ENCODE data around the gene TXNDC2.

Gene TXNDC2

GRCh38 chr18:9867071-9867594 is 18.6 kb upstream of the TXNDC2 start:
- no peak for TF ChIP-seq CTCF (IDR thresholded peaks at IDR 0.05; ENCODE audit: low read length, missing control alignments)

GRCh38 chr18:9868857-9869714 is 16.7 kb upstream of the TXNDC2 start:
- no peak for DNase-seq (ENCODE audit: low read depth)
- no peak overlapping the region for H3K4me3 ChIP-seq (replicated peaks; ENCODE audit: low read depth, low read length)
- TF ChIP-seq CTCF (IDR thresholded peaks at IDR 0.05; ENCODE audit: low read length, missing control alignments), result no peak

More at GRCh38 chr18:9867071-9867594, 18.6 kb upstream of the TXNDC2 start:
- no peak for DNase-seq (ENCODE audit: low read depth)
- no peak overlapping the region for H3K4me3 ChIP-seq (replicated peaks; ENCODE audit: low read depth, low read length)

- no peak for TF ChIP-seq CTCF (IDR thresholded peaks at IDR 0.05; ENCODE audit: low read length, missing control alignments)
- DNase-seq (ENCODE audit: low read depth), result peak; percentile 87
- H3K4me3 ChIP-seq (replicated peaks; ENCODE audit: low read depth, low read length), result no peak overlapping the region
Measured at GRCh38 chr18:9869715-9870430, 15.9 kb upstream of the TXNDC2 start.

- no peak for DNase-seq (ENCODE audit: low read depth)
- TF ChIP-seq CTCF (IDR thresholded peaks at IDR 0.05; ENCODE audit: low read length, missing control alignments), result no peak
- no peak overlapping the region for H3K4me3 ChIP-seq (replicated peaks; ENCODE audit: low read depth, low read length)
Measured at GRCh38 chr18:9870431-9871008, 15.3 kb upstream of the TXNDC2 start.

- no peak overlapping the region for H3K4me3 ChIP-seq (replicated peaks; ENCODE audit: low read depth, low read length)
- TF ChIP-seq CTCF (IDR thresholded peaks at IDR 0.05; ENCODE audit: low read length, missing control alignments), result no peak
- DNase-seq (ENCODE audit: low read depth), result no peak
Measured at GRCh38 chr18:9871244-9871746, 14.5 kb upstream of the TXNDC2 start.

- no peak for DNase-seq (ENCODE audit: low read depth)
- no peak for TF ChIP-seq CTCF (IDR thresholded peaks at IDR 0.05; ENCODE audit: low read length, missing control alignments)
- H3K4me3 ChIP-seq (replicated peaks; ENCODE audit: low read depth, low read length), result no peak overlapping the region
Measured at GRCh38 chr18:9872823-9873222, 12.9 kb upstream of the TXNDC2 start.

All from fibroblast of pulmonary artery (primary cell).